Measurements from ENCODE around the gene BICDL1.

The BICDL1 gene, protein sequence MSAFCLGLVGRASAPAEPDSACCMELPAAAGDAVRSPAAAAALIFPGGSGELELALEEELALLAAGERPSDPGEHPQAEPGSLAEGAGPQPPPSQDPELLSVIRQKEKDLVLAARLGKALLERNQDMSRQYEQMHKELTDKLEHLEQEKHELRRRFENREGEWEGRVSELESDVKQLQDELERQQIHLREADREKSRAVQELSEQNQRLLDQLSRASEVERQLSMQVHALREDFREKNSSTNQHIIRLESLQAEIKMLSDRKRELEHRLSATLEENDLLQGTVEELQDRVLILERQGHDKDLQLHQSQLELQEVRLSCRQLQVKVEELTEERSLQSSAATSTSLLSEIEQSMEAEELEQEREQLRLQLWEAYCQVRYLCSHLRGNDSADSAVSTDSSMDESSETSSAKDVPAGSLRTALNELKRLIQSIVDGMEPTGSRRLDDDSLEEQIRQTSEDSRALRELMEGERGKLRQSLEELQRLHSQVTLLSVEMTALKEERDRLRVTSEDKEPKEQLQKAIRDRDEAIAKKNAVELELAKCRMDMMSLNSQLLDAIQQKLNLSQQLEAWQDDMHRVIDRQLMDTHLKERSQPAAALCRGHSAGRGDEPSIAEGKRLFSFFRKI

DNA sequence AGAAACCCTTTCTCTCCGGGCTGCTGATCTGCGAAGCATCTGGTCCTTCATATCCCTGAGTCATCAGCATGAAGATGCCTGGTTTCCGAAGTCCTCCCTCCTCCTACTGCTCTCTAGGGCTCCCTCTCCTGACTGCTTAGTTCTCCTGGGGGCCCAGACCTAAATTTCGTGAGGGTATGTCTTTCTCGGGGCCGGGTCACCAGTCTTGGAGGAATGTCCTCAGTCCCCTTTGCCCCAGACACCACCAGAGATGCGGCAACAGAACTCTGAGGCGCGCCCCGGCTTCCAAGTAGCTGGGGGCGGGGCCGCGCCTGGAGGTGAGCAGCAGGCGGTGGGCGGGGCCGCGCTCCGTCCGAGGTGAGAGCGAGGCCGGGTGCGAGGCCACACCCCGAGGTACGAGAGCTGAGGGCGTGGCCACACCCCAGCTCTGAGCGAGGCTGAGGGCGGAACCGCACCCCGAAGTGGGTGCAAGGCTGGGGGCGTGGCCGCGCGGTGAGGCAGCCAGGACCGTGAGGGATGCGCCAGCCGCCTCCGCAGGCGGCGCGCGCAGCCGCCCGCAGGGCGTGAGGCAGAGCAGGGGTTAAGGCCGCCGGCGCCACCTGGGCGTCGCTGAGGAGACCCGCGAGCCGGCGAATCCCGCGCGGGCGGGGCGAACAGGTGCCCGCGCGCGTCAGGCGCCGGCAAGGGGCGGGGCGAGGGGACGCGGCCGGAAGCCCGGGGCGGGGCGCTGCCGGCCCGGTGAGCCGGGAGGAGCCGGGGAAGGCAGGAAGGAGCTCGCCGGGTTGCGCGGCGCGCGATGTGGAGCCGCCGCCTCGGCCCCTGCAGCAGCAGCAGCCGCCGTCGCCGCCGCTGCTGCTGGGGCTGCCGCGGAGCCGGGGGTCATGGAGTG lies at the start of gene BICDL1:
Gene BICDL1, plus strand, starts transcription at position 765 of the 889 bp plus-strand sequence. CDS start 633 bp downstream, outside the sequence.
- Histone ChIP-seq H3K36me3 (ENCODE audit: control insufficient read depth, insufficient read depth, low read length) (no peaks in the 10 kb centered on the region), H3K9me3 (ENCODE audit: control insufficient read depth, insufficient read depth, low read length) (no peaks in the 10 kb centered on the region), H3K4me1 (ENCODE audit: control insufficient read depth, insufficient read depth, low read length) (no peaks in the 10 kb centered on the region), H3K27me3 (ENCODE audit: control insufficient read depth, insufficient read depth, low read length) (no peaks in the 10 kb centered on the region), H3K27ac (ENCODE audit: low read length) (no peak within 1 kb of the TSS), H3K4me3 (ENCODE audit: low read length) (peak within 1 kb of the TSS; percentile 80)
- WGBS (ENCODE audit: insufficient coverage, insufficient read length) = no CpG with 5 or more reads among the region's 94 CpGs
- DNase-seq (ENCODE audit: low read depth, low spot score) = peak; percentile 93

DNA sequence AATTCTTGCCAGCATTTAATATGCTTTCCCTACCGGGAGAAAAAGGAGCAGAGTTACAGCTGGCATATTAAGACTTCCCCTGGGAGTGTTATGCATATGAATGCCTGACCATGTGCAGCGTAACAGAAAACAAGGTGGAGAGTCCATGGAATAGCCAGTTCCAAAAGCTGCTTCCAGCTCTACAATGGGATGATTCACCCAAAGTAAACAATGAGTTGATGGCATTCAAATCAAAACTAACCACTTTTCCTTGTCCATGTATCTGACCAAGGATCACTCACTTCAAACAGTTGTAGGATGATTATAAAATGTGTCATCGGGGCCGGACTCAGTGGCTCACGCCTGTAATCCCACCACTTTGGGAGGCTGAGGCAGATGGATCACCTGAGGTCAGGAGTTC lies 48.1 kb upstream of the BICDL1 start:
- H3K27ac ChIP-seq (ENCODE audit: low read length) = no peak overlapping the region
- H3K36me3 ChIP-seq (ENCODE audit: control insufficient read depth, insufficient read depth, low read length) = no peaks in the 10 kb centered on the region
- WGBS (ENCODE audit: insufficient coverage, insufficient read length) = no CpG with 5 or more reads among the region's 5 CpGs
- H3K27me3 ChIP-seq (ENCODE audit: control insufficient read depth, insufficient read depth, low read length) = no peaks in the 10 kb centered on the region
- no peak for DNase-seq (ENCODE audit: low read depth, low spot score)
- no peaks in the 10 kb centered on the region for H3K4me1 ChIP-seq (ENCODE audit: control insufficient read depth, insufficient read depth, low read length)
- no peak overlapping the region for H3K4me3 ChIP-seq (ENCODE audit: low read length)
- no peaks in the 10 kb centered on the region for H3K9me3 ChIP-seq (ENCODE audit: control insufficient read depth, insufficient read depth, low read length)

- whole genome bisulfite sequencing (ENCODE audit: insufficient coverage, insufficient read length) = no CpG with 5 or more reads among the region's 7 CpGs
- no peaks in the 10 kb centered on the region for H3K9me3 ChIP-seq (ENCODE audit: control insufficient read depth, insufficient read depth, low read length)
Measured at GRCh38 chr12:119942386-119942785, 46.6 kb upstream of the BICDL1 start.

DNA sequence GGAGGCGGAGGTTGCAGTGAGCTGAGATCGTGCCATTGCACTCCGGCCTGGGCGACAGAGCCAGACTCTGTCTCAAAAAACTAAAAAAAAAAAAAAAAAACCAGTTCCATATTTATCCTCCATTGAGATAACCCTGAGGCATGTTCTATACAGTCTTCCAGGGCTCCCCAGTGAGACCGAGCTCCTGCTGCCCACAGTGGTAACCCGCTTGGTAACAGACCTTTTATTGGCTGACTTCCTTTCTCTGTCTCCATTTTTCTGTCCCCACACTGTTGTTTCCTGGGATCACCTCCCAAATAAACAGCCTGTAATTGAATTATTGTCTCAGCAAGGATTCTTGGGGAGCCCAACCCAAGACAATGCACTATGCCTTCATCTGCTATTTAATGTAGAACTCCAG lies 42.8 kb upstream of the BICDL1 start:
- no peak for DNase-seq (ENCODE audit: low read depth, low spot score)
- no peak overlapping the region for H3K4me3 ChIP-seq (ENCODE audit: low read length)
- H3K4me1 ChIP-seq (ENCODE audit: control insufficient read depth, insufficient read depth, low read length) = no peaks in the 10 kb centered on the region
- no CpG with 5 or more reads among the region's 6 CpGs for WGBS (ENCODE audit: insufficient coverage, insufficient read length)
- H3K27ac ChIP-seq (ENCODE audit: low read length) = no peak overlapping the region
- no peaks in the 10 kb centered on the region for H3K36me3 ChIP-seq (ENCODE audit: control insufficient read depth, insufficient read depth, low read length)
- no peaks in the 10 kb centered on the region for H3K9me3 ChIP-seq (ENCODE audit: control insufficient read depth, insufficient read depth, low read length)
- H3K27me3 ChIP-seq (ENCODE audit: control insufficient read depth, insufficient read depth, low read length) = no peaks in the 10 kb centered on the region

More at GRCh38 chr12:119942386-119942785, 46.6 kb upstream of the BICDL1 start:
- Histone ChIP-seq H3K27ac (ENCODE audit: low read length) (no peak overlapping the region), H3K36me3 (ENCODE audit: control insufficient read depth, insufficient read depth, low read length) (no peaks in the 10 kb centered on the region), H3K4me3 (ENCODE audit: low read length) (no peak overlapping the region), H3K4me1 (ENCODE audit: control insufficient read depth, insufficient read depth, low read length) (no peaks in the 10 kb centered on the region), H3K27me3 (ENCODE audit: control insufficient read depth, insufficient read depth, low read length) (no peaks in the 10 kb centered on the region)
- no peak for DNase-seq (ENCODE audit: low read depth, low spot score)

DNA sequence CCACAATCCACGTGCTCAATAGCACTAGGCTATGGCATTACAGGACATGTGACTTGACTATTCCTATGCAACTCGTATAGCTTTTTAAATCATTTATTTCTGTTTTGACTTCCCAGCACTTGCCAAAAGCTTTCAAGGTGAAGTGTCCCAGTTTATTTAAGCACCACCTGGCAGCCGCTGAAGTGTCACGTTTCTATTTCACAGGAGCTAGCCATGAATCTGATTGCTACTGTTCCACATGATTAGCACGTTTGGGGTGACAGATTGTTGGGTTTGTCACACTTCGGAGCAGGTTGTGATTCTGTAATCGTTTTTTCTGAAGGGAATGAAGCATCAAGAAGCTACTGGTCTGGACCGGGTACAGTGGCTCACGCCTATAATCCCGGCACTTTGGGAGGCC lies 39.9 kb upstream of the BICDL1 start:
- no peaks in the 10 kb centered on the region for H3K9me3 ChIP-seq (ENCODE audit: control insufficient read depth, insufficient read depth, low read length)
- WGBS (ENCODE audit: insufficient coverage, insufficient read length) = no CpG with 5 or more reads among the region's 10 CpGs
- no peak overlapping the region for H3K27ac ChIP-seq (ENCODE audit: low read length)
- no peaks in the 10 kb centered on the region for H3K27me3 ChIP-seq (ENCODE audit: control insufficient read depth, insufficient read depth, low read length)
- no peak overlapping the region for H3K4me3 ChIP-seq (ENCODE audit: low read length)
- no peaks in the 10 kb centered on the region for H3K4me1 ChIP-seq (ENCODE audit: control insufficient read depth, insufficient read depth, low read length)
- H3K36me3 ChIP-seq (ENCODE audit: control insufficient read depth, insufficient read depth, low read length) = no peaks in the 10 kb centered on the region
- no peak for DNase-seq (ENCODE audit: low read depth, low spot score)

- Histone ChIP-seq H3K9me3 (ENCODE audit: control insufficient read depth, insufficient read depth, low read length) (no peaks in the 10 kb centered on the region), H3K4me1 (ENCODE audit: control insufficient read depth, insufficient read depth, low read length) (no peaks in the 10 kb centered on the region), H3K36me3 (ENCODE audit: control insufficient read depth, insufficient read depth, low read length) (no peaks in the 10 kb centered on the region), H3K27me3 (ENCODE audit: control insufficient read depth, insufficient read depth, low read length) (no peaks in the 10 kb centered on the region), H3K27ac (ENCODE audit: low read length) (no peak overlapping the region), H3K4me3 (ENCODE audit: low read length) (no peak overlapping the region)
- no peak for DNase-seq (ENCODE audit: low read depth, low spot score)
- WGBS (ENCODE audit: insufficient coverage, insufficient read length) = no CpG with 5 or more reads among the region's 4 CpGs
Measured at GRCh38 chr12:119949594-119949993, 39.4 kb upstream of the BICDL1 start.

GRCh38 chr12:119956047-119956446 lies 33.0 kb upstream of the BICDL1 start:
- Histone ChIP-seq H3K27ac (ENCODE audit: low read length) (no peak overlapping the region), H3K27me3 (ENCODE audit: control insufficient read depth, insufficient read depth, low read length) (no peaks in the 10 kb centered on the region), H3K36me3 (ENCODE audit: control insufficient read depth, insufficient read depth, low read length) (no peaks in the 10 kb centered on the region), H3K4me1 (ENCODE audit: control insufficient read depth, insufficient read depth, low read length) (no peaks in the 10 kb centered on the region), H3K4me3 (ENCODE audit: low read length) (no peak overlapping the region), H3K9me3 (ENCODE audit: control insufficient read depth, insufficient read depth, low read length) (no peaks in the 10 kb centered on the region)
- WGBS (ENCODE audit: insufficient coverage, insufficient read length) = no CpG with 5 or more reads among the region's 3 CpGs
- DNase-seq (ENCODE audit: low read depth, low spot score) = no peak

- Histone ChIP-seq H3K27ac (ENCODE audit: low read length) (no peak overlapping the region), H3K36me3 (ENCODE audit: control insufficient read depth, insufficient read depth, low read length) (no peaks in the 10 kb centered on the region), H3K9me3 (ENCODE audit: control insufficient read depth, insufficient read depth, low read length) (no peaks in the 10 kb centered on the region), H3K4me1 (ENCODE audit: control insufficient read depth, insufficient read depth, low read length) (no peaks in the 10 kb centered on the region), H3K4me3 (ENCODE audit: low read length) (no peak overlapping the region), H3K27me3 (ENCODE audit: control insufficient read depth, insufficient read depth, low read length) (no peaks in the 10 kb centered on the region)
- no peak for DNase-seq (ENCODE audit: low read depth, low spot score)
- no CpG with 5 or more reads among the region's 1 CpG for WGBS (ENCODE audit: insufficient coverage, insufficient read length)
Measured at GRCh38 chr12:119957135-119957534, 31.9 kb upstream of the BICDL1 start.

DNA sequence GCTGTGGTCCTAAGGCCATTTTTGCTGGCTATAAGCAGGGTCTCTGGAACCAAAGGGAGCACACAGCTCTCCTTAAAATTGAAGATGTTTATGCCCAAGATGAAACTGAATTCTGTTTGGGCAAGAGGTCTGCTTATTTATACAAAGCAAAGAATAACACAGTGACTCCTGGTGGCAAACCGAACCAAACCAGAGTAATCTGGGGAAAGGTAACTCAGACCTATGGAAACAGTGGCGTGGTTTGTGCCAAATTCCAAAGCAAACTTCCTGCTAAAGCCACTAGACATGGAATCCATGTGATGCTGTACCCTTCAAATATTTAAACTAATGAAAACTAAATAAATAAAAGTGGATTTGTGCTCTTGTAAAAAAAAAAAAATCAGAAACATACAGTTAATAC lies 29.6 kb upstream of the BICDL1 start:
- no peaks in the 10 kb centered on the region for H3K27me3 ChIP-seq (ENCODE audit: control insufficient read depth, insufficient read depth, low read length)
- no peaks in the 10 kb centered on the region for H3K36me3 ChIP-seq (ENCODE audit: control insufficient read depth, insufficient read depth, low read length)
- no CpG with 5 or more reads among the region's 2 CpGs for WGBS (ENCODE audit: insufficient coverage, insufficient read length)
- no peak overlapping the region for H3K27ac ChIP-seq (ENCODE audit: low read length)
- H3K9me3 ChIP-seq (ENCODE audit: control insufficient read depth, insufficient read depth, low read length) = no peaks in the 10 kb centered on the region
- no peak overlapping the region for H3K4me3 ChIP-seq (ENCODE audit: low read length)
- DNase-seq (ENCODE audit: low read depth, low spot score) = no peak
- no peaks in the 10 kb centered on the region for H3K4me1 ChIP-seq (ENCODE audit: control insufficient read depth, insufficient read depth, low read length)

DNA sequence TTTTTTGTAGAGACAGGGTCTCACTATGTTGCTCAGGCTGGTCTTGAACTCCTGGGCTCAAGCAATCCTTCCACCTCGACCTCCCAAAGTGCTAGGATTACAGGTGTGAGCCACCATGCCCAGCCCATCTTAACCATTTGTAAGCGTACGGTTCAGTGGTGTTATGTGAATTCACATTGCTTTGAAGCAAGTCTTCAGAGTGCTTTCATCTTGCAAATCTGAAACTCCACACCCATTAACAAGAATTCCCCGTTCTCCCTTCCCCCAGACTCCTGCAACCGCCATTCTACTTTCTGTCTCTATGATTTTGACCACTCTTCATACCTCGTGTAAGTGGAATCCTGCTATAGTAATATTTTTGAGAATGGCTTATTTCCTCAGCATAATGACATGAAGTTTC lies 24.9 kb upstream of the BICDL1 start:
- Histone ChIP-seq H3K4me1 (ENCODE audit: control insufficient read depth, insufficient read depth, low read length) (no peaks in the 10 kb centered on the region), H3K9me3 (ENCODE audit: control insufficient read depth, insufficient read depth, low read length) (no peaks in the 10 kb centered on the region), H3K4me3 (ENCODE audit: low read length) (no peak overlapping the region), H3K27me3 (ENCODE audit: control insufficient read depth, insufficient read depth, low read length) (no peaks in the 10 kb centered on the region), H3K27ac (ENCODE audit: low read length) (no peak overlapping the region), H3K36me3 (ENCODE audit: control insufficient read depth, insufficient read depth, low read length) (no peaks in the 10 kb centered on the region)
- WGBS (ENCODE audit: insufficient coverage, insufficient read length) = no CpG with 5 or more reads among the region's 6 CpGs
- no peak for DNase-seq (ENCODE audit: low read depth, low spot score)

Measured in iPS DF 6.9 (cell line).